GM18502 (cell line): Measurements from ENCODE around the gene KRT36.

Experiments used
- ATAC-seq: cut with Tn5 transposase; IDR thresholded peaks from one replicate; pipeline ENCODE4 v1.9.1; 2021; ENCODE audit warnings: mild to moderate bottlenecking; ENCODE audit not compliant: unreplicated experiment, poor library complexity

Gene KRT36

GRCh38 chr17:41489531-41489930, at the start of gene KRT36:
Gene KRT36 (minus strand): TSS chr17:41489910. CDS start chr17:41489864, 46 bp downstream.
- ATAC-seq, result no peak

GRCh38 chr17:41539071-41539492, 49.4 kb upstream of the KRT36 start:
- ATAC-seq, result no peak

GRCh38 chr17:41538565-41538991, 48.9 kb upstream of the KRT36 start:
- ATAC-seq, result no peak

GRCh38 chr17:41537990-41538389, 48.3 kb upstream of the KRT36 start:
- no peak for ATAC-seq

- no peak for ATAC-seq
These were observed 47.9 kb upstream of the KRT36 start for GRCh38 chr17:41537614-41537954.

- ATAC-seq, result no peak
These were observed 47.3 kb upstream of the KRT36 start for GRCh38 chr17:41536741-41537613.

GRCh38 chr17:41535764-41536481, 46.2 kb upstream of the KRT36 start:
- ATAC-seq, result no peak

DNA sequence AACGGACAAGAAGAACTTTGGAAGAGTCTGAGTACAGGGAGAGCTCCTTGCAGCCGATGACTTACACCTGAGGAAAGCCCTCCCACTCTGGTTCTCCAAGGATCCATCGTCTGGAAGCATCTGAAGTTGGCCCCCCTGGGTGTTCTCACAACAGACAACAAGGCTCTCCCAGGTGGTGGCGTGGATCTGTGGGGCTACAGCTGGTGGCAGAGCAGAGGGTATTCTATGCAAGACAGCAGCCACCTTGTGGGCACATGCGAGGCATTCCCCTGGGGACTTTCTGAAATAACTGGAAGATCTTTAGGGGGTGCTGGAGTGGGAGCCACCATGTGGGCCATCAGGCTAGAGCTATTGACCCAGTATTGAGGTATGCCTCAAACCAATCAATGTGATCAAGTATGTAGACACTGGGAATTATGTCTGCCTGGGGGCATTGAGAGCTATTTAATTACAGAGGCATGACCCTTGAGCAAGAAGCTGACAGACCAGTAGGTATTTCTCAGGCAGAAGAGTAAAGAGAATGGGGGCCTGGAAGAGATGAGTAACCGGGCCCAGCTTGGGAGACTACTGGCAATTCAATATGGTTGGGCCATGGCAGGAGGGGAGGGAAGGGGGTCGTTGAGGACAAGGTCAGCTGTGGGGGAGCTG, 45.3 kb upstream of the KRT36 start:
- ATAC-seq, result no peak

- no peak for ATAC-seq
These were observed 43.9 kb upstream of the KRT36 start for GRCh38 chr17:41533613-41534012.

- no peak for ATAC-seq
These were observed 43.3 kb upstream of the KRT36 start for GRCh38 chr17:41532947-41533570.

DNA sequence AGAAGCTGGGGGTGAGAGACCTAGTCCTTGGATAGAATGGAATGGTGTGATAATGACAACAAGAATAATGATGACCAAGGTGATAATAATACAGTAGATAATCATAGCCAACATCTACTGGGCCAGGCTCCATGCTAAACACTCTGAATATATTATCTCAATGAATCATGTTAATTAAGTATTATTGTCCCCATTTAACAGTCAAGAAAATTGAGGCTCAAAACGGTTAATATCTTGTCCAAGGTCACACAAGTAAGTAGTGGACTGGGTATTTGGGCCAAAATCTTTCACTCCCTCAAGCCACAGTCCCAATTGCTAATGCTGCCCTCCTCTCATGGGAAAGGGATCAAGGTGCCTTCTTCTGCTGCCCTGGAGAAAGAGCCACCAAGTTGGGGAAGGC, 42.3 kb upstream of the KRT36 start:
- ATAC-seq, result no peak

GRCh38 chr17:41530062-41531048, 40.6 kb upstream of the KRT36 start:
- ATAC-seq, result no peak

GRCh38 chr17:41529491-41529915, 39.8 kb upstream of the KRT36 start:
- ATAC-seq, result no peak

DNA sequence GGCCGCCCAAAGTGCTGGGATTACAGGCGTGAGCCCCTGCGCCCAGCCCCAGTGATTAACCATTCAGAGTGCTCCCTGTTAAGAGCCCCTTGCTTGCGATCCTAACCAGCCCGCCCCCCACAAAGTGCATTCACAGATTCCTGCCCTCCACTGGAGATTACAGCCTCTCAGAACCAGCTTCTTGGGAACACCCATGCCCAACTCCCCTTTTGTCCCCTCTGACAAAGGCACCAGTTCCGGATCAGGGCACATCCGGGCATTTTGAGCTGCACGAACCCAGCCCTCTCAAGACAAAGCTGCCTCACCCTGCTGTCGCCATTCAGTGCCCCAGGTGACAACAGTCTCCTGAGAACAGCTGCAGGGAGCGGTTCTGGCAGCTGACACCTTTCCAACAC, 39.2 kb upstream of the KRT36 start:
- no peak for ATAC-seq

- no peak for ATAC-seq
These were observed 37.6 kb upstream of the KRT36 start for GRCh38 chr17:41527063-41528023.

DNA sequence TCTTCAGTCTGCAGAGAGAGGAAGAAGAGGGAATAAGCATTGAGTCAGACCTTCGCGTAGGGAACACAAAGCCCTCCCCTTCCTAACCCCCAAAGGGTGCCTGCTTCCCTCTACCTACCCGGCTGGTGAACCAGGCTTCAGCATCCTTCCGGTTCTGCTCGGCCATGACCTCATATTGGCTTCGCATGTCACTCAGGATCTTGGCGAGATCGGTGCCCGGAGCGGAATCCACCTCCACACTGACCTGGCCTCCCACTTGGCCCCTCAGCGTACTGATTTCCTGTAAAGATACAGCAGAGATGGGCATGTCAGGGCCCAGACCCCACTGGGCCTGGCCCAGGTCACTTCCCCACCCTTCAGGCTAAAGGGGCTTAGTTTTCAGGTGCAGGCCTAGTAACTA, 34.6 kb upstream of the KRT36 start:
- no peak for ATAC-seq

DNA sequence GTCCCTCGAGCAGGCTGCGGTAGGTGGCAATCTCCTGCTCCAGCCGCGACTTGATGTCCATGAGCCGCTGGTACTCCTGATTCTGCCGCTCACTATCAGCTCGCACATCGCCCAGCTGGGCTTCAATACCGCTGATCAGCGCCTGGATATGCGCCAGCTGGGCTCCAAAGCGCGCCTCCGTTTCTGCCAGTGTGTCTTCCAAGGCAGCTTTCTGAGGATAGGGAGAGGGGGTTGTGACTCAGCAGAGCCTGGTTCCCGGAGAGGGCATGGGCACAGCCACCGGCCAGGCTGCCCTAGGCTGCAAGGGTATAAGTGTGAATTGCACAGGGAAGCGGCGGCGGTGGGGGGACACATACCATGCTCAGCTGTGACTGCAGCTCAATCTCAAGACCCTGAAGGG, 34.1 kb upstream of the KRT36 start:
- no peak for ATAC-seq

DNA sequence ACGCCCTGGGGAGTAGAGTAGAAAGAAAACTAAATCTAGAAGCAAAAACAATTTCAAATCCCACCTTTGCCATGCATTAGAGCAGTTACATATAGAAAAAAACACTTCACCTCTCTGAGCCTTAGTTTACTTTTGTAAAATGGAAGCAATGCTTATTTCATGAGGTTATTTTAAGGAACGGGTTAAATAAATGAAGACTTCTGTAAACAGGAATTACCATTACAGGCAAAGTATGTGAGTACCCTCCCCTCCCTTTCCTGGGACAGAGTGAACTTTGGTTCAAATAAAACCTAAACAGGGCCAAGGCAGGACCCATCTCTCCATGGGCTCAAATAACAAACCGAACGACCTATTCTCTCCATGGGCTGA, 33.5 kb upstream of the KRT36 start:
- ATAC-seq, result no peak
